Measurements from ENCODE around the gene FCHSD2. TPM values are rescaled to one million over a fixed set of nuclear protein-coding genes. Genes with fewer than 3 reads are reported as not detected.

Gene FCHSD2
- polyA plus RNA-seq (2013) = 44.6 TPM

DNA sequence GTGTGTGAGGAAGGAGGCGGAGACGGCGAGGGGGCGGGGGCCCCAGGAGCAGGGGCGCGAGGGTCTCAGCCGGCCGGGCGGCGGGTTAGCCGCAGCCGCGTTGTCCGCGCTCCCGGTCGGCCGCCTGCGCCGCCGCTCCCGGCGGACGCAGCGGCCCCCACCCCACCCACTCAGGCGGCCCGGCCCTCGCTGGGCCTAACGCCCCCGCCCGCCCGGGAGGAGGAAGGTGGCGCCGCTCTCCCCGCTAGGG is at the start of gene FCHSD2:
FCHSD2 (minus strand) TSS at position 191 of the 250 bp plus-strand sequence. CDS start 441 bp downstream, outside the sequence.
- no peaks in the 10 kb centered on the region for H3K9me3 ChIP-seq (ENCODE audit: control extremely low read depth in 1 of 5, control insufficient read depth in 4 of 5, insufficient read depth in 2 of 5, low read depth in 1 of 5, low read length in 4 of 5)
- ChIA-PET POLR2A (interaction anchor here (0.6 to 3.4 kb wide), 7 partner anchors 12 to 251 kb away, joined by 3 to 55 read pairs (median 5); no protein-coding TSS in a partner anchor), CTCF (interaction anchor here (0.9 to 8.0 kb wide), 8 partner anchors 9 to 297 kb away, joined by 4 to 108 read pairs (median 14); no protein-coding TSS in a partner anchor)
- H3K36me3 ChIP-seq (ENCODE audit: control insufficient read depth in 4 of 4, insufficient read depth in 4 of 4, low read length in 3 of 4) = peaks cover 0 to 10% (median 3%) of the 10 kb centered on the region in 4 experiments
- WGBS (ENCODE audit: insufficient coverage) = 0% methylated on average over 17 of the region's 35 CpGs
- peak within 1 kb of the TSS; percentile 90 to 95 for H3K27ac ChIP-seq (ENCODE audit: insufficient read depth in 1 of 2, low read depth in 1 of 2, low read length in 2 of 2, poor library complexity in 1 of 2, severe bottlenecking in 2 of 2)
- H3K4me3 ChIP-seq (ENCODE audit: control insufficient read depth in 1 of 7, extremely low read depth in 1 of 7, insufficient read depth in 4 of 7, low read depth in 2 of 7, low read length in 6 of 7) = peak within 1 kb of the TSS; percentile 86 to 98 (median 93)
- no peak for DNase-seq
- no peaks in the 10 kb centered on the region for H3K27me3 ChIP-seq (replicated peaks in 2 of 5; ENCODE audit: control insufficient read depth in 4 of 5, insufficient read depth in 5 of 5, low read length in 4 of 5)
- peaks cover 46 to 78% (median 68%) of the 10 kb centered on the region in 4 experiments for H3K4me1 ChIP-seq (ENCODE audit: control extremely low read depth in 1 of 4, control insufficient read depth in 4 of 4, insufficient read depth in 4 of 4, low read length in 3 of 4)

DNA sequence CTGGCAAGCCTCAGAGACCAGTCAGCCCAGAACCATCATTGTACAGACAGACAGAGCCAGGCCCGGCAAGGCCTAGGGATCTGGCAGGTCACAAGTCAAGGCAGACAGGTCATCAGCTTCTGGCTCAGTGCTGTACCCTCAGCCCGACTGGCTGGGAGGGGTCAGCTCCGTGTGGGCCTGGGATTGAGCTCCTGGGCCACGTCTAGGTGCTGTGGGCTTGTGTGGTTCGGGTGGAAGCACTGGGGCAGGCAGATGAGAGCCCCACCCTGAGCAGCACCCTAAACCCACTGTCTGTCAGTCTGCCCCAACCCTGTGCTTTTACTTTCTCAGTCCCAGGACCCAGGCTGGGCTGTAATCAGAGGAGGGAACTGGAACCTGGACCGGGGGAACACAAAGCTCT is 49.0 kb upstream of the FCHSD2 start:
- H3K9me3 ChIP-seq (ENCODE audit: control extremely low read depth in 1 of 5, control insufficient read depth in 4 of 5, insufficient read depth in 2 of 5, low read depth in 1 of 5, low read length in 4 of 5) = no peaks in the 10 kb centered on the region
- no peaks in the 10 kb centered on the region for H3K27me3 ChIP-seq (replicated peaks in 2 of 5; ENCODE audit: control insufficient read depth in 4 of 5, insufficient read depth in 5 of 5, low read length in 4 of 5)
- WGBS (ENCODE audit: insufficient coverage) = 81% methylated on average over 4 of the region's 6 CpGs
- H3K4me1 ChIP-seq (ENCODE audit: control extremely low read depth in 1 of 4, control insufficient read depth in 4 of 4, insufficient read depth in 4 of 4, low read length in 3 of 4) = peaks cover 0 to 69% (median 43%) of the 10 kb centered on the region in 4 experiments
- no peaks in the 10 kb centered on the region for H3K36me3 ChIP-seq (ENCODE audit: control insufficient read depth in 4 of 4, insufficient read depth in 4 of 4, low read length in 3 of 4)
- DNase-seq = no peak
- no peak overlapping the region for H3K27ac ChIP-seq (ENCODE audit: insufficient read depth in 1 of 2, low read depth in 1 of 2, low read length in 2 of 2, poor library complexity in 1 of 2, severe bottlenecking in 2 of 2)
- ChIA-PET CTCF (interaction anchor here (0.7 to 15.7 kb wide), 4 partner anchors 13 to 100 kb away, joined by 3 to 272 read pairs (median 48); partner anchors contain the start of gene P2RY2), POLR2A (interaction anchor here (0.6 kb wide), 1 partner anchor 303 kb away, joined by 3 read pairs; no protein-coding TSS in a partner anchor)
- no peak overlapping the region for H3K4me3 ChIP-seq (ENCODE audit: control insufficient read depth in 1 of 7, extremely low read depth in 1 of 7, insufficient read depth in 4 of 7, low read depth in 2 of 7, low read length in 6 of 7)

DNA sequence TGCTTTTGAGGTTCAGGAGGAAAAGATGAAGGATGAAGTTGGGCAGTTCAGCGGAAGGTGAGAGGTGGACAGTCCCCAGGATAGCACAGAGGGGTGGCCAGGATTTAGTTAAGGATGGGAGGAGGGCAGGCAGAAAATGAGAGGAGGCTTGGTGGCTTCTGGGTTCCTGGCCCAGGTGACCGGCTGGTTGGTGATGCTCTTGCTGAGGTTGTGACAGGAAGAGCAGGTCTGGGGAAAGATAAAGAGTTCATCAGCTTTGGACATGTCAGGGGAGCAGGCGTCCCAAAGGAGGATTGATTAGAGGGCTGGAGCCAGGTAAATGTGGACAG is 48.4 kb upstream of the FCHSD2 start:
- H3K9me3 ChIP-seq (ENCODE audit: control extremely low read depth in 1 of 5, control insufficient read depth in 4 of 5, insufficient read depth in 2 of 5, low read depth in 1 of 5, low read length in 4 of 5) = no peaks in the 10 kb centered on the region

DNA sequence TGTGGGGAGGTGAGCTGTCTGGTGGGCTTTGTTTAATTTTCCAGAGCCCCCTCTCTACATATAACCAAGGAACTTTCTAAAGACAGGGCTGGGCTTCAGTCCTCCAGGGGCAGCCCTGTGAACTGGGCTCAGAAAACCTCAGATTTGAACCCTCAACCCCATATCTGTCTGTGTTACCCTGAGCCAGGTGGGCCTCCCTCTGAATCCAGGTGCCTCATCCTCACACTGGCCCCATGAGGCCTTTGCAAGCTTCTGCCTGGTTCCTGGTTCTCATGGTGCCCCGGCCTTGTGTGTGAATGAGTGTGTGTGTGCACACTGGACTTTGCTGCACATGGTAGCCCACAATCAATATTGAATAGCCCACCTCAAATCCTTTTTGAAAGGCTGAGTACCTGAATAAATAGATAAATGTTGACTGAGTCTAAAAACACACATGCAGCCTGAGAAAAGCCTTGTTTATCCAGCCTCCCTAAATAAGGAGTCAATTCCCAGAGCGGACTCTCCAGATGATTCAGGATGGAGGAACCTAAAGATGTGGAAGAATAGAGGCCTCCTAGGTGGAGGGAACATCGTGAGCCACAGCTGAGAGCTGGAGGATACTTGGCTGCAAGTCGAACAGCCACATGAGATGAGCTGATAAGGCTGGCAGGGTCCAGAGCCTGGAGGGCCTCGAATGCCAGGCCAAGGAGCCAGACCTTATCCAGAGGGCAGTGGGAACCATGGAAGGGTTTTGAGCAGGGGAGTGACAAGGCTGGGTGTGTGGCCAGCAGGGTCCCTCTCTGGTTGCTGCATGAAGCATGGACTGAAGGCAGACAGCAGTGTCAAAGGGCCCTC is 47.8 kb upstream of the FCHSD2 start:
- Histone ChIP-seq H3K4me1 (ENCODE audit: control extremely low read depth in 1 of 4, control insufficient read depth in 4 of 4, insufficient read depth in 4 of 4, low read length in 3 of 4) (peaks cover 0 to 79% (median 53%) of the 10 kb centered on the region in 4 experiments), H3K4me3 (ENCODE audit: control insufficient read depth in 1 of 7, extremely low read depth in 1 of 7, insufficient read depth in 4 of 7, low read depth in 2 of 7, low read length in 6 of 7) (peak overlapping the region in 3 of 7 experiments; percentile 25 to 34 (median 26)), H3K36me3 (ENCODE audit: control insufficient read depth in 4 of 4, insufficient read depth in 4 of 4, low read length in 3 of 4) (no peaks in the 10 kb centered on the region), H3K27me3 (replicated peaks in 2 of 5; ENCODE audit: control insufficient read depth in 4 of 5, insufficient read depth in 5 of 5, low read length in 4 of 5) (no peaks in the 10 kb centered on the region), H3K9me3 (ENCODE audit: control extremely low read depth in 1 of 5, control insufficient read depth in 4 of 5, insufficient read depth in 2 of 5, low read depth in 1 of 5, low read length in 4 of 5) (no peaks in the 10 kb centered on the region), H3K27ac (ENCODE audit: insufficient read depth in 1 of 2, low read depth in 1 of 2, low read length in 2 of 2, poor library complexity in 1 of 2, severe bottlenecking in 2 of 2) (peak overlapping the region; percentile 56 to 77)
- DNase-seq = no peak
- WGBS (ENCODE audit: insufficient coverage) = 54% methylated on average over 4 of the region's 5 CpGs
- CTCF ChIA-PET = interaction anchor here (0.9 to 15.7 kb wide), 12 partner anchors 9 to 359 kb away, joined by 3 to 272 read pairs (median 6); no protein-coding TSS in a partner anchor
- POLR2A ChIA-PET = interaction anchor here (0.6 to 0.8 kb wide), 3 partner anchors 38 to 453 kb away, joined by 3 to 5 read pairs (median 4); no protein-coding TSS in a partner anchor

More for the DNA sequence above, 48.4 kb upstream of the FCHSD2 start:
- H3K36me3 ChIP-seq (ENCODE audit: control insufficient read depth in 4 of 4, insufficient read depth in 4 of 4, low read length in 3 of 4) = no peaks in the 10 kb centered on the region
- WGBS (ENCODE audit: insufficient coverage) = 96% methylated on average over 3 of the region's 3 CpGs
- ChIA-PET CTCF (interaction anchor here (2.3 to 15.7 kb wide), 5 partner anchors 17 to 359 kb away, joined by 7 to 272 read pairs (median 22); no protein-coding TSS in a partner anchor), POLR2A (no interaction called here)
- H3K4me1 ChIP-seq (ENCODE audit: control extremely low read depth in 1 of 4, control insufficient read depth in 4 of 4, insufficient read depth in 4 of 4, low read length in 3 of 4) = peaks cover 0 to 75% (median 49%) of the 10 kb centered on the region in 4 experiments
- no peak overlapping the region for H3K4me3 ChIP-seq (ENCODE audit: control insufficient read depth in 1 of 7, extremely low read depth in 1 of 7, insufficient read depth in 4 of 7, low read depth in 2 of 7, low read length in 6 of 7)
- H3K27ac ChIP-seq (ENCODE audit: insufficient read depth in 1 of 2, low read depth in 1 of 2, low read length in 2 of 2, poor library complexity in 1 of 2, severe bottlenecking in 2 of 2) = no peak overlapping the region
- no peaks in the 10 kb centered on the region for H3K27me3 ChIP-seq (replicated peaks in 2 of 5; ENCODE audit: control insufficient read depth in 4 of 5, insufficient read depth in 5 of 5, low read length in 4 of 5)
- DNase-seq = no peak

DNA sequence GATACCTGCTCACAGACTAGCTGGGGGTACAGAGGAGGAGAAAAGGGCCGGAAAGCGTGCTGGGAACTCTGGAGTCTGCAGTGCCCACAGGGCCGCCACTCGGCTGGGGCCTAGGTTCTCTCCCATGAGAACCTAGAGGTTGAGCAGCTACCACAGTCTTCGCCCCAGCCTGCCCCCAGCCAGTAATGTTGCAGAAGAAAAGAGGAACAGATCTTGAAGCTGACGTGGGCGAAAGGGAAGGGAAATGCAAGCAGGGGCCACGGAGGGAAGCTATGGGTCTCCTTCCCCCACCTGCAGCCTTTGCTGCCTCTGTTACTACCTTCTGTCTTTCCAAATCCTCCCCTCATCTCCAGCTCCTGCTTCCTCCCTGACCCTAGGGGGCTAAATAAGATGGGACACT is 47.2 kb upstream of the FCHSD2 start:
- peaks cover 0 to 85% (median 56%) of the 10 kb centered on the region in 4 experiments for H3K4me1 ChIP-seq (ENCODE audit: control extremely low read depth in 1 of 4, control insufficient read depth in 4 of 4, insufficient read depth in 4 of 4, low read length in 3 of 4)
- H3K9me3 ChIP-seq (ENCODE audit: control extremely low read depth in 1 of 5, control insufficient read depth in 4 of 5, insufficient read depth in 2 of 5, low read depth in 1 of 5, low read length in 4 of 5) = no peaks in the 10 kb centered on the region
- DNase-seq = peak; percentile 86 to 94 (median 93)
- 0% methylated on average over 3 of the region's 8 CpGs for WGBS (ENCODE audit: insufficient coverage)
- ChIA-PET POLR2A (interaction anchor here (0.6 to 0.8 kb wide), 3 partner anchors 38 to 453 kb away, joined by 3 to 5 read pairs (median 4); no protein-coding TSS in a partner anchor), CTCF (interaction anchor here (0.9 to 15.7 kb wide), 13 partner anchors 9 to 358 kb away, joined by 3 to 272 read pairs (median 5); no protein-coding TSS in a partner anchor)
- H3K27ac ChIP-seq (ENCODE audit: insufficient read depth in 1 of 2, low read depth in 1 of 2, low read length in 2 of 2, poor library complexity in 1 of 2, severe bottlenecking in 2 of 2) = peak overlapping the region; percentile 56 to 77
- H3K4me3 ChIP-seq (ENCODE audit: control insufficient read depth in 1 of 7, extremely low read depth in 1 of 7, insufficient read depth in 4 of 7, low read depth in 2 of 7, low read length in 6 of 7) = peak overlapping the region in 4 of 7 experiments; percentile 3 to 34 (median 26)
- H3K36me3 ChIP-seq (ENCODE audit: control insufficient read depth in 4 of 4, insufficient read depth in 4 of 4, low read length in 3 of 4) = no peaks in the 10 kb centered on the region
- H3K27me3 ChIP-seq (replicated peaks in 2 of 5; ENCODE audit: control insufficient read depth in 4 of 5, insufficient read depth in 5 of 5, low read length in 4 of 5) = no peaks in the 10 kb centered on the region

DNA sequence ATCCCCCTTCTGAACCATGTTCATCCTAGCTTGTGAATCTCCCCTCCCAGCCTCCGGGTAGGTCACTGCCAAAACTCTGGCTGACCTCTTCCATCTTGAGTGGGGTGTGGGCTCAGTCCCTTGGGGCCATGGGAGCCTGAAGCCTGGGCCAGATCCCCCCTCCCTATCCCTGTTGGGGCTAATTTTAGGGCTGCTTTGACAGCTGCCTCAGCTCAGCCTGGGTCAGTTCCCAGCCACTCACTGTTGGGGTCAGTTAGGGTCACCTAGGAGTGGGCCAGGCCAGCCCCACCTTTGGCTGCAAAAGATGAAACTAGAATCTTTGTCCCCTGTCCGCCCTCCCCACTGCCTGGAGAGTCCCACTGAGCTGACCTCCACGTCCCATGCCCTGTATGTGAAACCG is 46.2 kb upstream of the FCHSD2 start:
- 97% methylated on average over 4 of the region's 4 CpGs for WGBS (ENCODE audit: insufficient coverage)
- CTCF ChIA-PET = interaction anchor here (0.6 to 15.7 kb wide), 8 partner anchors 11 to 357 kb away, joined by 3 to 272 read pairs (median 16); no protein-coding TSS in a partner anchor
- peak overlapping the region in 1 of 2 experiments; percentile 54 for H3K27ac ChIP-seq (ENCODE audit: insufficient read depth in 1 of 2, low read depth in 1 of 2, low read length in 2 of 2, poor library complexity in 1 of 2, severe bottlenecking in 2 of 2)
- POLR2A ChIA-PET = no interaction called here
- peak overlapping the region in 1 of 7 experiments; percentile 4 for H3K4me3 ChIP-seq (ENCODE audit: control insufficient read depth in 1 of 7, extremely low read depth in 1 of 7, insufficient read depth in 4 of 7, low read depth in 2 of 7, low read length in 6 of 7)
- no peaks in the 10 kb centered on the region for H3K9me3 ChIP-seq (ENCODE audit: control extremely low read depth in 1 of 5, control insufficient read depth in 4 of 5, insufficient read depth in 2 of 5, low read depth in 1 of 5, low read length in 4 of 5)
- H3K27me3 ChIP-seq (replicated peaks in 2 of 5; ENCODE audit: control insufficient read depth in 4 of 5, insufficient read depth in 5 of 5, low read length in 4 of 5) = no peaks in the 10 kb centered on the region
- no peaks in the 10 kb centered on the region for H3K36me3 ChIP-seq (ENCODE audit: control insufficient read depth in 4 of 4, insufficient read depth in 4 of 4, low read length in 3 of 4)
- peaks cover 0 to 83% (median 57%) of the 10 kb centered on the region in 4 experiments for H3K4me1 ChIP-seq (ENCODE audit: control extremely low read depth in 1 of 4, control insufficient read depth in 4 of 4, insufficient read depth in 4 of 4, low read length in 3 of 4)
- DNase-seq = no peak

All from common myeloid progenitor, CD34-positive (primary cell).